Islet of Langerhans (tissue), 1 donor: ENCODE data around the gene PICALM.

Experiments used
- FAIRE-seq: peaks from one replicate; lab custom pipeline; 2011; peaks lifted over from hg19 to GRCh38; lab: Jason Lieb, UNC

Gene PICALM

GRCh38 chr11:86046116-86046515 lies 22.8 kb downstream of the PICALM start:
- FAIRE-seq = no peak

GRCh38 chr11:86043765-86044503 lies 24.9 kb downstream of the PICALM start:
- no peak for FAIRE-seq

GRCh38 chr11:86041975-86042378 lies 26.9 kb downstream of the PICALM start:
- peak; percentile 98 for FAIRE-seq

GRCh38 chr11:86040919-86041850 lies 27.7 kb downstream of the PICALM start:
- peak; percentile 91 for FAIRE-seq

- no peak for FAIRE-seq
Observed at GRCh38 chr11:86039094-86039493, 29.8 kb downstream of the PICALM start.

- no peak for FAIRE-seq
Observed at GRCh38 chr11:86037743-86038142, 31.1 kb downstream of the PICALM start.

- FAIRE-seq = no peak
Observed at GRCh38 chr11:86035920-86036319, 33.0 kb downstream of the PICALM start.

GRCh38 chr11:86035164-86035563 lies 33.7 kb downstream of the PICALM start:
- FAIRE-seq = no peak

GRCh38 chr11:86034710-86035109 lies 34.2 kb downstream of the PICALM start:
- FAIRE-seq = peak; percentile 90

- FAIRE-seq = peak; percentile 33
Observed at GRCh38 chr11:86021377-86021776, 47.5 kb downstream of the PICALM start.

GRCh38 chr11:86018249-86018648 lies 50.6 kb downstream of the PICALM start:
- FAIRE-seq = no peak

GRCh38 chr11:86016451-86016850 lies 52.4 kb downstream of the PICALM start:
- no peak for FAIRE-seq

- no peak for FAIRE-seq
Observed at GRCh38 chr11:86015699-86016098, 53.2 kb downstream of the PICALM start.

- FAIRE-seq = no peak
Observed at GRCh38 chr11:86014221-86014620, 54.7 kb downstream of the PICALM start.

- FAIRE-seq = no peak
Observed at GRCh38 chr11:86013713-86014112, 55.2 kb downstream of the PICALM start.

GRCh38 chr11:86011175-86011574 lies 57.7 kb downstream of the PICALM start:
- no peak for FAIRE-seq

- FAIRE-seq = no peak
Observed at GRCh38 chr11:86003654-86004053, 65.2 kb downstream of the PICALM start.

GRCh38 chr11:86002431-86002830 lies 66.5 kb downstream of the PICALM start:
- FAIRE-seq = peak; percentile 68

- no peak for FAIRE-seq
Observed at GRCh38 chr11:85991508-85991907, 77.4 kb downstream of the PICALM start.

GRCh38 chr11:85989746-85990145 lies 79.1 kb downstream of the PICALM start:
- FAIRE-seq = peak; percentile 66

GRCh38 chr11:85988780-85989179 lies 80.1 kb downstream of the PICALM start:
- FAIRE-seq = no peak

- FAIRE-seq = peak; percentile 66
Observed at GRCh38 chr11:85977751-85978160, 91.1 kb downstream of the PICALM start.

GRCh38 chr11:85976525-85976924 lies 92.4 kb downstream of the PICALM start:
- peak; percentile 69 for FAIRE-seq
